Measurements from ENCODE around the gene GPR137.

The GPR137 gene

GRCh38 chr11:64253481-64253880 is 32.2 kb upstream of the GPR137 start:
- H3K27ac Mint-ChIP-seq, result no peak overlapping the region
- peaks cover 5% of the 10 kb centered on the region for H3K36me3 Mint-ChIP-seq (ENCODE audit: low read depth)
- H3K27me3 Mint-ChIP-seq (ENCODE audit: low read depth), result no peaks in the 10 kb centered on the region
- peaks cover 16% of the 10 kb centered on the region for H3K4me1 Mint-ChIP-seq (ENCODE audit: low read depth)
- H3K9me3 Mint-ChIP-seq, result no peaks in the 10 kb centered on the region
- H3K4me3 Mint-ChIP-seq, result peak overlapping the region; percentile 28

GRCh38 chr11:64254326-64254725 is 31.3 kb upstream of the GPR137 start:
- H3K4me3 Mint-ChIP-seq, result no peak overlapping the region
- no peaks in the 10 kb centered on the region for H3K27me3 Mint-ChIP-seq (ENCODE audit: low read depth)
- H3K27ac Mint-ChIP-seq, result no peak overlapping the region
- no peaks in the 10 kb centered on the region for H3K9me3 Mint-ChIP-seq
- peaks cover 6% of the 10 kb centered on the region for H3K36me3 Mint-ChIP-seq (ENCODE audit: low read depth)
- H3K4me1 Mint-ChIP-seq (ENCODE audit: low read depth), result peaks cover 16% of the 10 kb centered on the region

- Mint-ChIP-seq H3K27ac (no peak overlapping the region), H3K9me3 (no peaks in the 10 kb centered on the region), H3K36me3 (ENCODE audit: low read depth) (peaks cover 14% of the 10 kb centered on the region), H3K27me3 (ENCODE audit: low read depth) (no peaks in the 10 kb centered on the region), H3K4me1 (ENCODE audit: low read depth) (peaks cover 14% of the 10 kb centered on the region), H3K4me3 (no peak overlapping the region)
Measured at GRCh38 chr11:64255135-64256128, 30.2 kb upstream of the GPR137 start.

- Mint-ChIP-seq H3K36me3 (ENCODE audit: low read depth) (peaks cover 16% of the 10 kb centered on the region), H3K27me3 (ENCODE audit: low read depth) (no peaks in the 10 kb centered on the region), H3K9me3 (no peaks in the 10 kb centered on the region), H3K4me1 (ENCODE audit: low read depth) (peaks cover 14% of the 10 kb centered on the region), H3K27ac (no peak overlapping the region), H3K4me3 (no peak overlapping the region)
Measured at GRCh38 chr11:64256300-64256699, 29.3 kb upstream of the GPR137 start.

- peaks cover 9% of the 10 kb centered on the region for H3K4me1 Mint-ChIP-seq (ENCODE audit: low read depth)
- no peaks in the 10 kb centered on the region for H3K27me3 Mint-ChIP-seq (ENCODE audit: low read depth)
- H3K4me3 Mint-ChIP-seq, result no peak overlapping the region
- H3K27ac Mint-ChIP-seq, result no peak overlapping the region
- no peaks in the 10 kb centered on the region for H3K9me3 Mint-ChIP-seq
- peaks cover 21% of the 10 kb centered on the region for H3K36me3 Mint-ChIP-seq (ENCODE audit: low read depth)
Measured at GRCh38 chr11:64258356-64258755, 27.3 kb upstream of the GPR137 start.

GRCh38 chr11:64258946-64259532 is 26.6 kb upstream of the GPR137 start:
- Mint-ChIP-seq H3K27me3 (ENCODE audit: low read depth) (no peaks in the 10 kb centered on the region), H3K9me3 (no peaks in the 10 kb centered on the region), H3K27ac (no peak overlapping the region), H3K4me3 (no peak overlapping the region), H3K4me1 (ENCODE audit: low read depth) (peaks cover 6% of the 10 kb centered on the region), H3K36me3 (ENCODE audit: low read depth) (peaks cover 21% of the 10 kb centered on the region)

GRCh38 chr11:64259533-64260067 is 26.0 kb upstream of the GPR137 start:
- H3K4me3 Mint-ChIP-seq, result no peak overlapping the region
- H3K4me1 Mint-ChIP-seq (ENCODE audit: low read depth), result peaks cover 6% of the 10 kb centered on the region

GRCh38 chr11:64260147-64260708 is 25.4 kb upstream of the GPR137 start:
- H3K4me3 Mint-ChIP-seq, result no peak overlapping the region
- no peaks in the 10 kb centered on the region for H3K27me3 Mint-ChIP-seq (ENCODE audit: low read depth)
- H3K27ac Mint-ChIP-seq, result peak overlapping the region; percentile 28
- H3K9me3 Mint-ChIP-seq, result no peaks in the 10 kb centered on the region
- peaks cover 6% of the 10 kb centered on the region for H3K4me1 Mint-ChIP-seq (ENCODE audit: low read depth)
- H3K36me3 Mint-ChIP-seq (ENCODE audit: low read depth), result peaks cover 20% of the 10 kb centered on the region

More at GRCh38 chr11:64259533-64260067, 26.0 kb upstream of the GPR137 start:
- Mint-ChIP-seq H3K27ac (peak overlapping the region; percentile 28), H3K9me3 (no peaks in the 10 kb centered on the region), H3K27me3 (ENCODE audit: low read depth) (no peaks in the 10 kb centered on the region), H3K36me3 (ENCODE audit: low read depth) (peaks cover 21% of the 10 kb centered on the region)

GRCh38 chr11:64261556-64262080 is 24.0 kb upstream of the GPR137 start:
- H3K4me3 Mint-ChIP-seq, result no peak overlapping the region
- H3K9me3 Mint-ChIP-seq, result no peaks in the 10 kb centered on the region
- H3K27me3 Mint-ChIP-seq (ENCODE audit: low read depth), result no peaks in the 10 kb centered on the region
- H3K27ac Mint-ChIP-seq, result no peak overlapping the region
- H3K4me1 Mint-ChIP-seq (ENCODE audit: low read depth), result peaks cover 6% of the 10 kb centered on the region
- H3K36me3 Mint-ChIP-seq (ENCODE audit: low read depth), result peaks cover 21% of the 10 kb centered on the region

GRCh38 chr11:64262271-64263002 is 23.2 kb upstream of the GPR137 start:
- H3K27ac Mint-ChIP-seq, result no peak overlapping the region
- no peaks in the 10 kb centered on the region for H3K9me3 Mint-ChIP-seq
- no peak overlapping the region for H3K4me3 Mint-ChIP-seq
- H3K27me3 Mint-ChIP-seq (ENCODE audit: low read depth), result no peaks in the 10 kb centered on the region
- H3K4me1 Mint-ChIP-seq (ENCODE audit: low read depth), result peaks cover 6% of the 10 kb centered on the region
- peaks cover 21% of the 10 kb centered on the region for H3K36me3 Mint-ChIP-seq (ENCODE audit: low read depth)

- H3K4me3 Mint-ChIP-seq, result no peak overlapping the region
- H3K36me3 Mint-ChIP-seq (ENCODE audit: low read depth), result peaks cover 18% of the 10 kb centered on the region
Measured at GRCh38 chr11:64263021-64263946, 22.4 kb upstream of the GPR137 start.

GRCh38 chr11:64263947-64264317 is 21.7 kb upstream of the GPR137 start:
- H3K36me3 Mint-ChIP-seq (ENCODE audit: low read depth), result peaks cover 21% of the 10 kb centered on the region
- peaks cover 14% of the 10 kb centered on the region for H3K4me1 Mint-ChIP-seq (ENCODE audit: low read depth)

More at GRCh38 chr11:64263021-64263946, 22.4 kb upstream of the GPR137 start:
- H3K9me3 Mint-ChIP-seq, result no peaks in the 10 kb centered on the region
- H3K4me1 Mint-ChIP-seq (ENCODE audit: low read depth), result peaks cover 9% of the 10 kb centered on the region
- no peak overlapping the region for H3K27ac Mint-ChIP-seq
- H3K27me3 Mint-ChIP-seq (ENCODE audit: low read depth), result no peaks in the 10 kb centered on the region

GRCh38 chr11:64264371-64264852 is 21.2 kb upstream of the GPR137 start:
- no peak overlapping the region for H3K27ac Mint-ChIP-seq
- H3K4me1 Mint-ChIP-seq (ENCODE audit: low read depth), result peaks cover 14% of the 10 kb centered on the region
- no peak overlapping the region for H3K4me3 Mint-ChIP-seq
- no peaks in the 10 kb centered on the region for H3K27me3 Mint-ChIP-seq (ENCODE audit: low read depth)
- H3K36me3 Mint-ChIP-seq (ENCODE audit: low read depth), result peaks cover 21% of the 10 kb centered on the region
- H3K9me3 Mint-ChIP-seq, result no peaks in the 10 kb centered on the region

More at GRCh38 chr11:64263947-64264317, 21.7 kb upstream of the GPR137 start:
- Mint-ChIP-seq H3K27ac (no peak overlapping the region), H3K27me3 (ENCODE audit: low read depth) (no peaks in the 10 kb centered on the region), H3K9me3 (no peaks in the 10 kb centered on the region), H3K4me3 (no peak overlapping the region)

All from T-helper 1 cell treated with Interleukin-12 subunit alpha and Interleukin-12 subunit beta and Interleukin-4 antibody, amounts not matched to agents 30 μg/mL and 1 μg/mL, for 36 hours (primary cell).